Activated CD8-positive, alpha-beta T cell treated with anti-CD3 and anti-CD28 coated beads for 36 hours (primary cell): ENCODE results near the gene CEACAM1. TPM values are rescaled to one million over a fixed set of nuclear protein-coding genes. Genes with fewer than 3 reads are reported as not detected.
"Not testable (repeated sequence)": the region's sequence is repeated elsewhere in the genome, so short reads cannot be mapped to it uniquely, and the experiment has no call there.

Source experiments
- ATAC-seq: fragments of 200-7000 bp; cut with Tn5 transposase; one replicate; pipeline ENCODE4 v1.10.0; 2021; ENCODE audit warnings: mild to moderate bottlenecking, moderate library complexity
- CTCF ChIA-PET: fragments of 350-600 bp; sonication (Branson Sonifier 250); formaldehyde crosslinking; loops from one replicate; lab custom pipeline; 2021; ENCODE audit warnings: antibody characterized with exemption; lab: Charles Lee
- POLR2A ChIA-PET: fragments of 350-600 bp; sonication (Branson Sonifier 250); formaldehyde crosslinking; loops from one replicate; lab custom pipeline; 2021; ENCODE audit warnings: antibody characterized with exemption; lab: Charles Lee
- DNase-seq: peaks from one replicate; pipeline ENCODE4 v3.0.0-alpha.2; 2020
- H3K27ac Mint-ChIP-seq: one replicate; pipeline ENCODE4 v1.8.0; 2021; ENCODE audit warnings: mild to moderate bottlenecking, mixed read lengths
- H3K27me3 Mint-ChIP-seq: one replicate; pipeline ENCODE4 v1.8.0; 2021; ENCODE audit warnings: mixed read lengths
- H3K36me3 Mint-ChIP-seq: one replicate; pipeline ENCODE4 v1.8.0; 2021; ENCODE audit warnings: low read depth, mixed read lengths
- H3K4me1 Mint-ChIP-seq: one replicate; pipeline ENCODE4 v1.8.0; 2021; ENCODE audit warnings: low read depth, mixed read lengths
- H3K4me3 Mint-ChIP-seq: one replicate; pipeline ENCODE4 v1.8.0; 2021; ENCODE audit warnings: mild to moderate bottlenecking, moderate library complexity, mixed read lengths
- H3K9me3 Mint-ChIP-seq: one replicate; pipeline ENCODE4 v1.8.0; 2021; ENCODE audit warnings: mixed read lengths
- CTCF ChIP-seq: fragments of 200-600 bp; IDR thresholded peaks from one replicate; pipeline ENCODE4 v1.8.0; 2022; ENCODE audit warnings: antibody characterized with exemption, mild to moderate bottlenecking
- intact Hi-C: fragments of 100-400 bp; cut with micrococcal nuclease; formaldehyde crosslinking; loops from one replicate; pipeline ENCODE4 v1.10.0; 2022
- total RNA-seq, 2 experiments: library from RNA; stranded (reverse); gene quantifications; one replicate each; pipeline ENCODE4 v1.2.3, GENCODE V29; 2021

CEACAM1 gene
- total RNA-seq, 2 experiments from 2014 or later, result 5.2 to 5.3 TPM

GRCh38 chr19:42501733-42502132, 26.5 kb downstream of the CEACAM1 start:
- peak; percentile 77 for ATAC-seq

GRCh38 chr19:42501243-42501642, 27.0 kb downstream of the CEACAM1 start:
- intact Hi-C loops, POLR2A ChIA-PET, H3K4me3 Mint-ChIP-seq, H3K36me3 Mint-ChIP-seq, DNase-seq, ATAC-seq, H3K27ac Mint-ChIP-seq, H3K27me3 Mint-ChIP-seq, H3K9me3 Mint-ChIP-seq: not testable (repeated sequence)
- CTCF ChIA-PET, result interaction anchor here (0.8 to 1.5 kb wide), 2 partner anchors 28 to 50 kb away, joined by 3 read pairs; no protein-coding TSS in a partner anchor
- peaks cover 25% of the 10 kb centered on the region for H3K4me1 Mint-ChIP-seq

More at GRCh38 chr19:42501733-42502132, 26.5 kb downstream of the CEACAM1 start:
- Mint-ChIP-seq H3K27me3 (no peaks in the 10 kb centered on the region), H3K4me3 (no peak overlapping the region), H3K36me3 (no peaks in the 10 kb centered on the region), H3K4me1 (peaks cover 25% of the 10 kb centered on the region), H3K27ac (peak overlapping the region; percentile 63), H3K9me3 (no peaks in the 10 kb centered on the region)
- CTCF ChIA-PET, result interaction anchor here (0.8 to 1.5 kb wide), 2 partner anchors 28 to 50 kb away, joined by 3 read pairs; no protein-coding TSS in a partner anchor
- no peak for TF ChIP-seq CTCF
- DNase-seq, result no peak
- intact Hi-C loops, result no loop called here
- POLR2A ChIA-PET, result no interaction called here

- no peak for TF ChIP-seq CTCF
- H3K4me1 Mint-ChIP-seq, result peaks cover 17% of the 10 kb centered on the region
- CTCF ChIA-PET, result interaction anchor here (0.9 to 1.2 kb wide), 3 partner anchors 10 to 60 kb away, joined by 3 to 4 read pairs (median 3); partner anchors contain the start of gene CEACAM1
- H3K9me3 Mint-ChIP-seq, result no peaks in the 10 kb centered on the region
- intact Hi-C loops, result no loop called here
- DNase-seq (no peak), ATAC-seq (no peak)
- H3K36me3 Mint-ChIP-seq, result no peaks in the 10 kb centered on the region
- POLR2A ChIA-PET, result no interaction called here
- H3K4me3 Mint-ChIP-seq, result no peak overlapping the region
- no peak overlapping the region for H3K27ac Mint-ChIP-seq
- no peaks in the 10 kb centered on the region for H3K27me3 Mint-ChIP-seq
Measured at GRCh38 chr19:42498169-42498757, 30.0 kb downstream of the CEACAM1 start.

- ATAC-seq (no peak), DNase-seq (no peak)
- ChIA-PET POLR2A (no interaction called here), CTCF (interaction anchor here (1.1 kb wide), 1 partner anchor 31 kb away, joined by 3 read pairs; the partner anchor contains the start of gene CEACAM1)
- Mint-ChIP-seq H3K9me3 (no peaks in the 10 kb centered on the region), H3K4me1 (peaks cover 17% of the 10 kb centered on the region), H3K36me3 (no peaks in the 10 kb centered on the region), H3K27me3 (no peaks in the 10 kb centered on the region), H3K27ac (peak overlapping the region; percentile 52), H3K4me3 (no peak overlapping the region)
- TF ChIP-seq CTCF, result no peak
- intact Hi-C loops, result no loop called here
Measured at GRCh38 chr19:42497492-42498168, 30.7 kb downstream of the CEACAM1 start.

GRCh38 chr19:42496460-42497133, 31.7 kb downstream of the CEACAM1 start:
- CTCF ChIA-PET, result no interaction called here
- H3K4me3 Mint-ChIP-seq, result no peak overlapping the region

More at GRCh38 chr19:42496460-42497133, 31.7 kb downstream of the CEACAM1 start:
- intact Hi-C loops, result no loop called here
- TF ChIP-seq CTCF, result no peak
- no peaks in the 10 kb centered on the region for H3K27me3 Mint-ChIP-seq
- no peaks in the 10 kb centered on the region for H3K36me3 Mint-ChIP-seq
- peaks cover 11% of the 10 kb centered on the region for H3K4me1 Mint-ChIP-seq
- POLR2A ChIA-PET, result no interaction called here
- no peaks in the 10 kb centered on the region for H3K9me3 Mint-ChIP-seq
- DNase-seq, result no peak
- no peak overlapping the region for H3K27ac Mint-ChIP-seq
- ATAC-seq, result no peak
